HG02852 (cell line): ENCODE measurements around the gene FAM118A.
"Not testable (repeated sequence)": the region's sequence is repeated elsewhere in the genome, so short reads cannot be mapped to it uniquely, and the experiment has no call there.

ENCODE experiments used
- ATAC-seq: cut with Tn5 transposase; IDR thresholded peaks from one replicate; pipeline ENCODE4 v1.9.1; 2021; ENCODE audit warnings: mild to moderate bottlenecking, moderate library complexity; ENCODE audit not compliant: unreplicated experiment

Gene FAM118A

GRCh38 chr22:45328822-45329529 lies 19.2 kb downstream of the FAM118A start:
- ATAC-seq = no peak

DNA sequence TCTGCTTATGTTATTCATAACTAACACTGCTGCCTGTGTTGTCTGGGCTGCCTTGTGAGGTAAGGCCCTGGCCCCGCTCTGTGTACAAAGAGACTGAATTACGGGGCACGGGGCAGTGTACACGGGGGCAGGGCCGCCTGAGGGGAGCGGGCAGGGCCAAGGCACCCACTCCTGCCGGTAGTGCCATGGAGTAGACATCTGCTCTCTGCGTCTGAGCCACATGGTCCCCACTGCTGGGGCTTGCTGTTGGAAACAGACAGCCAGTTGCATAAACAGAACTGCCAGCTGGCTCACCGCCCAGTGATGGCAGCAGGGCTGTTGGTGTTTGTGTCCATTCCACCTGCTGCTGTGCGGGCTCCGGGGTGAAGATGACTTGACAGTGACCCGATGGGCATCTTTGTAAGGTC lies 19.8 kb downstream of the FAM118A start:
- no peak for ATAC-seq

- no peak for ATAC-seq
Observed at GRCh38 chr22:45330548-45330947, 20.8 kb downstream of the FAM118A start.

DNA sequence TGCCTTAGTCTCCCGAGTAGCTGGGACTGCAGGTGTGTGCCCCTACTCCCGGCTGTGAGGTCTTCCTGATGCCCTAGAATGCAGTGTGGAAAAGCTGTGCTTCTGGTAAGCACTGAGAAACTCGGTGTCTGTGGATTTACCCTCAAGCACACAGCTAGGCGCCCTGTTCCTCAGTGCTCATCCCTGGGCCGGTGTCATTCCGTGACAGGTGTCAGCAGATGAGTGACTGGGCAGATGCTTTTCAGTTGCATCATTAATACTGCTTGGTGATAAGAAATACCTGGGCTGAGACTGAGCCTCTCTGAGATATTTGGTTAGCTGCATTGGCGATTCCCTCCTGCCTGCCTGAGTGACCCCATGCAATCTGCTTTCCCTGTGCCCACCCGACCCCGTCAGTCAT lies 21.8 kb downstream of the FAM118A start:
- ATAC-seq = no peak

GRCh38 chr22:45332001-45332400 lies 22.3 kb downstream of the FAM118A start:
- no peak for ATAC-seq

- no peak for ATAC-seq
Observed at GRCh38 chr22:45334068-45334467, 24.3 kb downstream of the FAM118A start.

DNA sequence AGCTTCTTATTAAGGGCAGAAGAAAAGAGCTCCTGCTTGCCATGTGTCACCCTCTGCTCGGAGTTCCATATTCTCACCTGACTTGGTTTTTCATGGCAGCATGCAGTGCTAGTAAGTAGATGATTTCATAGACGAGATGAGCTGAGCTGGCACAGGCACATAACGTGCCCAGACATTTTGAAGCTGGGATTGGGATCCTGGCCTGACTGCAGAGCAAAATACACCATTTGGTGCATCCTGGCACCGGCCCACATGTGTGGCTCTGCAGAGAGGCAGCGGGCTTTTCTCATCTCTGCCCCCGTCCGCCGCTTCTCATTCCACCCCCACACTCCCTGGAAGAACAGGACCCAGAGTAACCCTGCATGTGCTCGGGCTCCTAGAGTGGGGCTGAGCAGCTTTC lies 24.8 kb downstream of the FAM118A start:
- ATAC-seq = no peak

DNA sequence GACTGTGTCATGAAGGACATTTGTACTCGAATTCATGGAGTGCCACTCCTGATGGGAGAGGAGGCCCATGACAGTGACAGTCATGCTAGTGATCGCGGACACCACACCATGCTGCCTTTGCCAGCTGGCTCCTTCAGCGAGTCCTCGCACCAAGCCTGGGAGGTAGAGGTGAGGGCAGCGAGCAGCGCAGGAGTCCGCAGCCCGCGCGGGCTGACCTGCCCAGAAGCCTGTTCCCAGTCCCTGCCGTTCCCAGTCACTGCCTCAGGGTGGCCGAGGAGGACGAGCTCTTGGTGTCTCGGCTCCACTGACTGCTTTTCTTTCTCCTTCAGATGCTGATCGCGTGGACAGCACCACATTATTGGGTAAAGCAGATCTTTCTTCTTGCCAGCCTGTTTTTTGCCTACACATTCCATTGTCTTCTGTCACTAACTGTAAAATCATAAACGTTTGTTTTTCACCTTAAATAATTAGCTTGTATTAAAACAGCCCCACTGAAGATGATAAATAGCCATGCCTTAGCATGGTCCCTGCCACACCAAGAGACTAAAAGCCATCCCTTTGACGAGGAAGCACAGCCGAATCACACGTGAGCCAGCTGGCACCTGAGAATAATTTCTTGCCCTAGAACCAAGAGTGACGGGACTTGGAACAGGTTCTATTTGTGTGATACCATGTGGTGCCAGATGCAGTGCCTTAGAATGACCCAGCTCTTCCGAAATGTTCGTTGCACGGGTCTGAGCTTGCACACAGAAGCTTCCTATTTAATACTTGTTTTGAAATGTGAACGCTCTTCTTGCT lies 25.5 kb downstream of the FAM118A start:
- no peak for ATAC-seq

DNA sequence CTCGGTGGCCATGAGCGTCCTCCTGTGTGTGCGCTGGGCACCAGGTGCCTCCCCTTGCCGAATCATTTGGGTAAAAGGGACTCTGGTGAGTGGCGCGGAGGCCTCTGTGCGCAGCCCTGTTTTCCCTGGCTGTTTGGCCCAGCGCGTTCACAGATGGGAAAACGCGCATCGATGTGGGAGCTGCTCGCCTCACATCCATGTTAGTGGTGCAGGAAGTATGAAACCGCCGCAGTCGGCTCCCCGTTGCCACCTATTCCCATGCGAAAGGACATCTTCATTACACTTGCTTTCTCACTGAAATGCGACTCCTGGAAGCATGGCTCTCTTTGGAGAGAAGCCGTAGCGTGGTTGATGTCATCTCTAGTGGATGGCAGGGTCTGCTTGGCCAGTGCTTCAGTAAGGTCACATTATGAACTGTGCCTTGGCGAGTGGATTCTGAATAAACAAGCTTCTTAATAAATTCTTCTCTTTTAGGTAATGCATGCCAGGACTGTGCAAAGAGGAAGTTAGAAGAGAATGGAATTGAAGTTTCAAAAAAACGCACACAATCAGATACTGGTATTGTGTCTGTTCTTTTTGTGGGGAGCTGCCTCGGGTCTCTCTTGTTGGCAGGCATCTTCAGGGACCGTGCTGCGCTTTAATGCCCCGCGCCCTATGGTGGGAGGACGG lies 26.3 kb downstream of the FAM118A start:
- ATAC-seq = no peak

DNA sequence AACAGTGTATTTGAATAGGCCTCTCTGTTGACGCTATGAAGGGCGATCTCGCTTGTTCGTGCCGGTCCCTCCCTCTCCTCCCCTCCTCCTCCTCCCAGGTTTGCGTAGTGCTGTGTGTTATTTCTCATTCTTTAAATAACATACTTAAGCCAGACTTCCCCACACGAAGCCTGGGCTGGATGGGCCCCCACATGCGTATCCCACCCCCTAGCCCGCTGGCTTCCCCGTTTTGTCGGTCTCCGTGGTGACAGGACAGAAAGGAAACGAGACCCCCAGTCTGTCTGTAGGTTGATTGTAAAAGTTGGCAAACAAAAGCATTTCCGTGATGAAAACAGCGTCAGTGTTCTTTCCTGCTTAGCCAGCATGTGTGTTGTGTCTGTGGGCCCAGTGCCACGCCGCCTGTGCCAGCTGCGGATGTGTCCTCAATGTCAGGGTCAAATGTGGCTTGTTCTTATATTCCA lies 27.3 kb downstream of the FAM118A start:
- ATAC-seq = no peak

- ATAC-seq = no peak
Observed at GRCh38 chr22:45337536-45337935, 27.8 kb downstream of the FAM118A start.

- no peak for ATAC-seq
Observed at GRCh38 chr22:45338795-45339194, 29.1 kb downstream of the FAM118A start.

DNA sequence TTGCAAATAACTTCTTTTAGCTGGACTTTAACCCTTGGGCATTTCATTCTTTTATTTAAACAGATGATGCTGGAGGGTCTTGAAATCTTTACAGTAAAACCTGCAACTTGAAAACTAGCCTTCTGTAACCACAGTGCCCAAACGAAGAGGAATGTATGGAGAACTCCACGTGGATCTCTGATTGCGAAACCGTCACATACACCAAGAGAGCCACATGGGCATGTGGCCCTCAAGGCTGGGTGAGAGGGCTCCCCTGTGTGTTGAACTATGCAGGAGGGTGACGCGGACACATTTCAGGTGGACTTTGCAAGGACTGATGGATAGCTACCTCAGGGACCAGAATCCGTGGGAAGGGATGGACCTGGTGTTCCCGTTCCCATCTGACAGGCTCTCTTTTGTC lies 30.6 kb downstream of the FAM118A start:
- ATAC-seq = no peak

DNA sequence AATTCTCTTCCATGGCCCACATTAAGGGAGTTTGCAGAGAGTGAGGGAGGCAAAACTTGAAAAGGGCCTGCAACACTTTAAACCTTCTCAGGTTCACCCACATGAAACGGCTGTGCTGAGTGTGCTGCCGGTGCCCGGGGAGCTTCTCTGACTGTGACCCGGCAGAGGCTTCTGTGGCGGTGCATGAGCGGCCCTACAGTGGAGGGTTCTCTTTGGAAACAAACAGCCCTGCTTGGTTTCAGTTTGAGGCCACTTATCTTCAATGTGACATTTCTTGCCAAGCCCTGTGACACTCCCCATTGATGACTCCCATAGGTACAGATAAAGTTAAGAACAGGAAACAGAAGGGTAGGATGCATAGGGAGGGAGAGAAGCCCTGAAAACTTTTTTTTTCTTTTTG lies 31.8 kb downstream of the FAM118A start:
- ATAC-seq = no peak

- no peak for ATAC-seq
Observed at GRCh38 chr22:45343143-45343542, 33.4 kb downstream of the FAM118A start.

DNA sequence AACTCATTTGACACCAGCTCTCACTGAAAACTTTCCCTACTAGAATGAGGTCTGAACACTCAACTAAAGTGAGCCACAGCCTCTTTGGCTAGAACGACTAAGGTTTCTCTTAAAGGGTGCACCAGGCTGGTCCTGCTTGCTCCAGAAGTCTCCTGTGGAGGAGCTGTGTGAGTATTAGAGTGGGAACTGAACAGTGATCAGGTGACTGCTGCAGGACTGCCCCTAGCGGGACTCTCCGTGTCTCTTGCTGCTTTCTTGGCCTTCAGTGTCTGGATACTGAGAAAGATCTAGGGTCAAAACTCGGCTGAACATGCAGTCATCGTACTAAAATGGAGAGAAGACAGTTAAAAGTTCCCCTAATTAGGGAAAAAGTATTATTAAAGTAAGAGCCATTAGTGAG lies 34.6 kb downstream of the FAM118A start:
- ATAC-seq = no peak

DNA sequence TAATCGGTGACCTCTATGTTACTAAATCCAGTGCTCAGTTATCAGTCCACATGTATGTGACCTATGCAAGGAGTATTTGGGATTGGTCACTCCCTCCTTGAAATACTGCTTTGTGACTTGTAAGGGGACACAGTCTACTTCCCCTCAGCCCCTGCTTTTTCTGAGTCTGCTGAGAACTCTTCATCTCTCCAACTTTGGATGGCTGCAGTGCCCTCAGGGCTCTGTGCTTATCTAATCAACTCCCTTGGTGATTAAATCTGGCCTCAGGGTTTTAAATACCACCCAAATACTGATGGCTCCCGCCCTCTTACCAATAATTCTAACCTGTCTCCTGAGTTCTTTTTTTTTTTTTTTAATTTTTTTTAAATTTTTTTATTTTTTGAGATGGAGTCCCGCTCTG lies 40.2 kb downstream of the FAM118A start:
- no peak for ATAC-seq

- no peak for ATAC-seq
Observed at GRCh38 chr22:45351956-45352355, 42.2 kb downstream of the FAM118A start.

- not testable (repeated sequence) for ATAC-seq
Observed at GRCh38 chr22:45352757-45353156, 43.0 kb downstream of the FAM118A start.

GRCh38 chr22:45353786-45354185 lies 44.1 kb downstream of the FAM118A start:
- no peak for ATAC-seq

- no peak for ATAC-seq
Observed at GRCh38 chr22:45357490-45357889, 47.8 kb downstream of the FAM118A start.

- ATAC-seq = no peak
Observed at GRCh38 chr22:45358127-45358526, 48.4 kb downstream of the FAM118A start.
